ENCODE data around the gene IL26.
"Not testable (repeated sequence)": the region's sequence is repeated elsewhere in the genome, so short reads cannot be mapped to it uniquely, and the experiment has no call there.

Gene IL26

GRCh38 chr12:68178184-68178583, 47.4 kb downstream of the IL26 start:
- Histone ChIP-seq H3K36me3 (ENCODE audit: control insufficient read depth in 5 of 5, insufficient read depth in 5 of 5, low read length in 5 of 5) (no peaks in the 10 kb centered on the region), H3K27ac (ENCODE audit: low read depth, low read length) (no peak overlapping the region), H3K4me3 (ENCODE audit: low read depth in 1 of 5, low read length in 5 of 5) (no peak overlapping the region), H3K9ac (ENCODE audit: low read length in 5 of 5) (no peak overlapping the region), H3K4me1 (ENCODE audit: control insufficient read depth in 5 of 5, insufficient read depth in 5 of 5, low read length in 5 of 5) (peaks cover 0 to 3% (median 0%) of the 10 kb centered on the region in 5 donors), H3K9me3 (ENCODE audit: control insufficient read depth in 5 of 5, low read length in 5 of 5) (no peaks in the 10 kb centered on the region), H3K27me3 (ENCODE audit: control insufficient read depth in 5 of 5, insufficient read depth in 4 of 5, low read length in 5 of 5) (no peaks in the 10 kb centered on the region)

- no peaks in the 10 kb centered on the region for H3K36me3 ChIP-seq (ENCODE audit: control insufficient read depth in 5 of 5, insufficient read depth in 5 of 5, low read length in 5 of 5)
- H3K9ac ChIP-seq (ENCODE audit: low read length in 5 of 5) = no peak overlapping the region
- H3K4me3 ChIP-seq (ENCODE audit: low read depth in 1 of 5, low read length in 5 of 5) = no peak overlapping the region
- H3K27ac ChIP-seq (ENCODE audit: low read depth, low read length) = no peak overlapping the region
- no peaks in the 10 kb centered on the region for H3K9me3 ChIP-seq (ENCODE audit: control insufficient read depth in 5 of 5, low read length in 5 of 5)
- peaks cover 0 to 3% (median 0%) of the 10 kb centered on the region in 5 donors for H3K4me1 ChIP-seq (ENCODE audit: control insufficient read depth in 5 of 5, insufficient read depth in 5 of 5, low read length in 5 of 5)
- no peaks in the 10 kb centered on the region for H3K27me3 ChIP-seq (ENCODE audit: control insufficient read depth in 5 of 5, insufficient read depth in 4 of 5, low read length in 5 of 5)
Observed at GRCh38 chr12:68177562-68177961, 48.0 kb downstream of the IL26 start.

DNA sequence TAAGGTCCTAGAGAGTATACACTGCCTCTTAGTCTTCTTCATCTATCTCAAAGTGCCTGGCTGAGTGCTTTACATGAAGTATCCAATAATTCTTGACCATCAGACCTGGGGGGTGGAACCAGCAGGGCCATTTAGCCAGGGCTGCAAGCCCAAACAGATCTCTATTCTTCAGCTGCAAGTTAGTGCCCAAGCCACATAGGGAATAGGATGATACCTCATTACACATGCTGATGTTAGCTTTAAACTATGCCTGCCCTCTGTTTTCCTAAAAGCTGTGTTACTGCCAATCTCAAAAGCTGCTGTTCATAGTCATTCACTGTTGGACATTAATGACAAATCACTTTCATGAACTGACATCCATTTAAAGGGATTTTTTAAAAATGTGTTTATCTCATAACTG, 49.4 kb downstream of the IL26 start:
- no peaks in the 10 kb centered on the region for H3K36me3 ChIP-seq (ENCODE audit: control insufficient read depth in 5 of 5, insufficient read depth in 5 of 5, low read length in 5 of 5)
- H3K27me3 ChIP-seq (ENCODE audit: control insufficient read depth in 5 of 5, insufficient read depth in 4 of 5, low read length in 5 of 5) = no peaks in the 10 kb centered on the region
- H3K27ac ChIP-seq (ENCODE audit: low read depth, low read length) = no peak overlapping the region
- no peak overlapping the region for H3K9ac ChIP-seq (ENCODE audit: low read length in 5 of 5)
- H3K4me3 ChIP-seq (ENCODE audit: low read depth in 1 of 5, low read length in 5 of 5) = no peak overlapping the region
- H3K4me1 ChIP-seq (ENCODE audit: control insufficient read depth in 5 of 5, insufficient read depth in 5 of 5, low read length in 5 of 5) = peaks cover 0 to 3% (median 0%) of the 10 kb centered on the region in 5 donors
- no peaks in the 10 kb centered on the region for H3K9me3 ChIP-seq (ENCODE audit: control insufficient read depth in 5 of 5, low read length in 5 of 5)

DNA sequence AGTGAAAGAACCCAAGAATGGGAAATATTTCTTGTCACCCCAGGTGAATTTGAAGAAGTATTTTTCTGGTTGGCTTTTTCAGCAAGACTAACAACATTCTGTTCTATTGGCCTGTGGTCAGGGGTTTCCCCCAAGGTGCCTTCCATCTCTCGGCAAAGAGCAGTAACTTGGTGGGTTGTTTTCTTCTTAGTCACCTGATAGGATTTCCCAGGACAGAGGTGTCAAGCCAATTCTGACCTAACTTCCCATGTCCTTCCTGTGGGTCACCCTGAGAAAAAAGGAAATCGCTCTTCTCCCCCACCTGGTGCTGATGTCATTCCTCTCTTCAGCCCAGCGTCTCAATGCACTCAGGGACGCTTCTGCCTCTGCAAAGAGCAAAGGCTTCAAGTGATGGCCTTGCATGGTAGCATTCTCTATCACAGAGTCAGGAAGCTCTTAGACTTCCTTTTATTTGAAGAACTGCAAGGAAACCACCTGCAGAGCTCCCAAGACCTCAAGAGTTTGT, 50.0 kb downstream of the IL26 start:
- Histone ChIP-seq H3K9me3 (ENCODE audit: control insufficient read depth in 5 of 5, low read length in 5 of 5) (no peaks in the 10 kb centered on the region), H3K9ac (ENCODE audit: low read length in 5 of 5) (no peak overlapping the region), H3K4me3 (ENCODE audit: low read depth in 1 of 5, low read length in 5 of 5) (no peak overlapping the region), H3K27me3 (ENCODE audit: control insufficient read depth in 5 of 5, insufficient read depth in 4 of 5, low read length in 5 of 5) (no peaks in the 10 kb centered on the region), H3K36me3 (ENCODE audit: control insufficient read depth in 5 of 5, insufficient read depth in 5 of 5, low read length in 5 of 5) (no peaks in the 10 kb centered on the region), H3K4me1 (ENCODE audit: control insufficient read depth in 5 of 5, insufficient read depth in 5 of 5, low read length in 5 of 5) (peaks cover 0 to 3% (median 0%) of the 10 kb centered on the region in 5 donors), H3K27ac (ENCODE audit: low read depth, low read length) (no peak overlapping the region)

DNA sequence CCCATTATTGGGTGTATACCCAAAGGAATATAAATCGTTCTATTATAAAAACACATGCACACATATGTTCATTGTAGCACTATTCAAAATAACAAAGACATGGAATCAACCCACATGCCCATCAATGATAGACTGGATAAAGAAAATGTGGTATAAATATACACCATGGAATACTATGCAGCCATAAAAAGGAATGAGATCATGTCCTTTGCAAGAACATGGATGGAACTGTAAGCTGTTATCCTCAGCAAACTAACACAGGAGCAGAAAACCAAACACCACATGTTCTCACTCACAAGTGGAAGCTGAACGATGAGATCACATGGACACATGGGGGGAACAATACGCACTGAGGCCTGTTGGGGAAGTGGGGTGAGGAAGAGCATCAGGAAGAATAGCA, 50.8 kb downstream of the IL26 start:
- H3K27ac ChIP-seq (ENCODE audit: low read depth, low read length); H3K4me3 ChIP-seq (ENCODE audit: low read depth in 1 of 5, low read length in 5 of 5); H3K4me1 ChIP-seq (ENCODE audit: control insufficient read depth in 5 of 5, insufficient read depth in 5 of 5, low read length in 5 of 5); H3K9me3 ChIP-seq (ENCODE audit: control insufficient read depth in 5 of 5, low read length in 5 of 5); H3K27me3 ChIP-seq (ENCODE audit: control insufficient read depth in 5 of 5, insufficient read depth in 4 of 5, low read length in 5 of 5); H3K36me3 ChIP-seq (ENCODE audit: control insufficient read depth in 5 of 5, insufficient read depth in 5 of 5, low read length in 5 of 5); H3K9ac ChIP-seq (ENCODE audit: low read length in 5 of 5): not testable (repeated sequence)

DNA sequence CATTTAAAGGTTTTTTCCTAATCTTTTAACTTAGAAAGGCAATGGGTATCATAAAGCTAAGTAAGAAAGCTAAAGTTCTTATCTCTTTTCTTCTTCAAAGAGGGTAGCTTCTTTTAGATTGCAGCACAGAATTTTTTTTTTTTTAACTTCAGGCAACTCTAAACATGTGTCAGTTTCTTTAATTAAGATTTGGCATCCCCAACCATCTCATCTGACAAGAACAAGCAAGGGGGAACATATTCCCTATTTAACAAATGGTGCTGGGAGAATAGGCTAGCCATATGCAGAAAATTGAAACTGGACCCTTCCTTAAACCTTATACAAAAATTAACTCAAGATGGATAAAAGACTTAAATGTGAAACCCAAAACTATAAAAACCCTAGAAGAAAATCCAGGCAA, 51.8 kb downstream of the IL26 start:
- Histone ChIP-seq H3K27ac (ENCODE audit: low read depth, low read length) (no peak overlapping the region), H3K9ac (ENCODE audit: low read length in 5 of 5) (no peak overlapping the region), H3K36me3 (ENCODE audit: control insufficient read depth in 5 of 5, insufficient read depth in 5 of 5, low read length in 5 of 5) (no peaks in the 10 kb centered on the region), H3K4me3 (ENCODE audit: low read depth in 1 of 5, low read length in 5 of 5) (no peak overlapping the region), H3K27me3 (ENCODE audit: control insufficient read depth in 5 of 5, insufficient read depth in 4 of 5, low read length in 5 of 5) (no peaks in the 10 kb centered on the region), H3K9me3 (ENCODE audit: control insufficient read depth in 5 of 5, low read length in 5 of 5) (no peaks in the 10 kb centered on the region), H3K4me1 (ENCODE audit: control insufficient read depth in 5 of 5, insufficient read depth in 5 of 5, low read length in 5 of 5) (peaks cover 0 to 3% (median 0%) of the 10 kb centered on the region in 5 donors)

- H3K9ac ChIP-seq (ENCODE audit: low read length in 5 of 5) = no peak overlapping the region
- no peaks in the 10 kb centered on the region for H3K9me3 ChIP-seq (ENCODE audit: control insufficient read depth in 5 of 5, low read length in 5 of 5)
- H3K27me3 ChIP-seq (ENCODE audit: control insufficient read depth in 5 of 5, insufficient read depth in 4 of 5, low read length in 5 of 5) = no peaks in the 10 kb centered on the region
- H3K27ac ChIP-seq (ENCODE audit: low read depth, low read length) = no peak overlapping the region
- no peaks in the 10 kb centered on the region for H3K36me3 ChIP-seq (ENCODE audit: control insufficient read depth in 5 of 5, insufficient read depth in 5 of 5, low read length in 5 of 5)
- no peak overlapping the region for H3K4me3 ChIP-seq (ENCODE audit: low read depth in 1 of 5, low read length in 5 of 5)
- H3K4me1 ChIP-seq (ENCODE audit: control insufficient read depth in 5 of 5, insufficient read depth in 5 of 5, low read length in 5 of 5) = peaks cover 0 to 3% (median 0%) of the 10 kb centered on the region in 5 donors
Observed at GRCh38 chr12:68170726-68171125, 54.9 kb downstream of the IL26 start.

DNA sequence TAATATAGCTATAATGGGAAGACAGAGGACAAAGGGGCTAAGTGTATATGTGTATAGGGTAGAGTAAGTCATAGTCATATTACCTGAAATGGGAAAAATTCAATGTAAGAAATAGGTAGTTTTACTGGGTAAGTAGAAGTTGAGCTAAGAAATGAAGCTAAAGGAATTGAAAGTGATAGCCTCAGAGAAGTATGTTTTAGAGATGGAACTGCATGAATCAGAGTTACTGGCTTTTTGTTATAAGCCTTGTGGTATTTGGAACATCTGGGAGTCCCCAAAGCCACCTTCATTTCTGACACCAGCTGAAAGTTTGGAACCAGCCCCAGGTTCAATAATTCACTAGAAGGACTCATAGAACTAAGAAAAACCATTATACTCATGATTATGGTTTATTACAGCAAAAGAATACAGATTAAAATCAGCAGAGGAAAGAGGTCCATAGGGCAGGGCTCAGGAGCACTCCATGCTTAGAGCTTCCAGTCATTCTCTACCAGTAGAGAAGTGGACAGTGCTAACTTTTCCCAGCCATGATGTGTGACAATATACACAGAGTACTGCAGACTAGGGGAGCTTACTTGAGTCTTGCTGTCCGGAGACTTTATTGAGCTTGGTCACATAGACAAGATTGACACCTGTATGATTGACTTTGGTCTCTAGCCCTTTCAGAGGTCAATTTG, 56.3 kb downstream of the IL26 start:
- no peak overlapping the region for H3K9ac ChIP-seq (ENCODE audit: low read length in 5 of 5)
- no peak overlapping the region for H3K4me3 ChIP-seq (ENCODE audit: low read depth in 1 of 5, low read length in 5 of 5)
- no peaks in the 10 kb centered on the region for H3K4me1 ChIP-seq (ENCODE audit: control insufficient read depth in 5 of 5, insufficient read depth in 5 of 5, low read length in 5 of 5)

DNA sequence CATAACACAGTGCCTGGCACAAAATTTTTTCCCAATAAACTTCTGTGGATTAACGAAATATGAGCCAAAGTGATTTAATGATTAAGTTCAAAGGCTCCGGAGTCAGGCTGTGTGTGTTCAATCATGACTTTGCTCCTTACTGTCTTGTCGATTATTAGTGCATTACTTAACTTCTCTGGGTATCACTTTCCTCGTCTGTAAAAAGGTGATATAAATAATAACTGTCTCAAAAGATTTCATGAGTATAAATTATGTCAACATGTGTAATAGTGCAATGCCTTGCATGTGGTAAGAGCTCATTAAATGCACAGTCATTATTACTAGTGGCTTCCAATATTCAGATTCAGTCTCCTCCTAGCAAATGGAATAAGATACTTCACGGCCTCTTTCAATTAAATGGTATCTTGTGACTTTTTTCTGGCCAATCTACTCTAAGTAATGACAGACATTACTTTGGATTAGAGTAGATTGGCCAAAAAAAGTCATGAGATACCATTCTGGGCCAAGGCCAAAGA, 59.2 kb downstream of the IL26 start:
- no peaks in the 10 kb centered on the region for H3K36me3 ChIP-seq (ENCODE audit: control insufficient read depth in 5 of 5, insufficient read depth in 5 of 5, low read length in 5 of 5)
- no peaks in the 10 kb centered on the region for H3K9me3 ChIP-seq (ENCODE audit: control insufficient read depth in 5 of 5, low read length in 5 of 5)
- no peak overlapping the region for H3K4me3 ChIP-seq (ENCODE audit: low read depth in 1 of 5, low read length in 5 of 5)
- H3K27ac ChIP-seq (ENCODE audit: low read depth, low read length) = no peak overlapping the region
- no peaks in the 10 kb centered on the region for H3K27me3 ChIP-seq (ENCODE audit: control insufficient read depth in 5 of 5, insufficient read depth in 4 of 5, low read length in 5 of 5)
- H3K4me1 ChIP-seq (ENCODE audit: control insufficient read depth in 5 of 5, insufficient read depth in 5 of 5, low read length in 5 of 5) = no peaks in the 10 kb centered on the region
- no peak overlapping the region for H3K9ac ChIP-seq (ENCODE audit: low read length in 5 of 5)

More for the DNA sequence above, 56.3 kb downstream of the IL26 start:
- Histone ChIP-seq H3K9me3 (ENCODE audit: control insufficient read depth in 5 of 5, low read length in 5 of 5) (no peaks in the 10 kb centered on the region), H3K27ac (ENCODE audit: low read depth, low read length) (no peak overlapping the region), H3K27me3 (ENCODE audit: control insufficient read depth in 5 of 5, insufficient read depth in 4 of 5, low read length in 5 of 5) (no peaks in the 10 kb centered on the region), H3K36me3 (ENCODE audit: control insufficient read depth in 5 of 5, insufficient read depth in 5 of 5, low read length in 5 of 5) (no peaks in the 10 kb centered on the region)

GRCh38 chr12:68163560-68164081, 62.0 kb downstream of the IL26 start:
- Histone ChIP-seq H3K27ac (ENCODE audit: low read depth, low read length) (no peak overlapping the region), H3K4me3 (ENCODE audit: low read depth in 1 of 5, low read length in 5 of 5) (no peak overlapping the region), H3K27me3 (ENCODE audit: control insufficient read depth in 5 of 5, insufficient read depth in 4 of 5, low read length in 5 of 5) (no peaks in the 10 kb centered on the region), H3K9ac (ENCODE audit: low read length in 5 of 5) (no peak overlapping the region), H3K9me3 (ENCODE audit: control insufficient read depth in 5 of 5, low read length in 5 of 5) (no peaks in the 10 kb centered on the region), H3K4me1 (ENCODE audit: control insufficient read depth in 5 of 5, insufficient read depth in 5 of 5, low read length in 5 of 5) (no peaks in the 10 kb centered on the region), H3K36me3 (ENCODE audit: control insufficient read depth in 5 of 5, insufficient read depth in 5 of 5, low read length in 5 of 5) (no peaks in the 10 kb centered on the region)
